ENCODE results near the gene PKM.

Gene PKM

DNA sequence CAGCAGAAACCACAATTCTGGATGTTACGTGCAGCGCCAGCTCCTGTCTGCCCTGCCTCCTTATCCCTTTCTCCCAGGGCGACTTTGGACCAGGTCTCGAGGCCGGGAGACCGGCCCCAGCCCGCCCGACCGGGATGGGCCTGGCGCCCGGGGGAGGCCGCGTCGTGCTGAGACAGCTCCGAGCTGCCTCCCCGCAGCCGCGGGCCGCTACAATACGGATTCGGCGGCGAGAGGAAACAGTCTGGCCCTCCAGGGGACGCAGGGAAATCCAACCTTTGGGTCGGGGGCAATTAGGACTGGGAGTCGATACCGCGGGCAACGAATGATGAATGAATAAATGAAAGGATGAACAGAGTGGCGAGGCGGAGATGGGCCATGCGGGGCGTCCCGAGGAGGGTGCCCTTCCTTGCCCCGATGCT lies 33.9 kb downstream of the PKM start:
- no peak for DNase-seq (ENCODE audit: extremely low spot score)
- POLR2A ChIA-PET: no interaction called here
- no peak for TF ChIP-seq CTCF (IDR thresholded peaks at IDR 0.05; ENCODE audit: control extremely low read depth, extremely low read depth, low read depth, missing control alignments)
- CTCF ChIA-PET: interaction anchor here (2.8 to 5.2 kb wide), 2 partner anchors 14 to 19 kb away, joined by 16 to 25 read pairs; no protein-coding TSS in a partner anchor

DNA sequence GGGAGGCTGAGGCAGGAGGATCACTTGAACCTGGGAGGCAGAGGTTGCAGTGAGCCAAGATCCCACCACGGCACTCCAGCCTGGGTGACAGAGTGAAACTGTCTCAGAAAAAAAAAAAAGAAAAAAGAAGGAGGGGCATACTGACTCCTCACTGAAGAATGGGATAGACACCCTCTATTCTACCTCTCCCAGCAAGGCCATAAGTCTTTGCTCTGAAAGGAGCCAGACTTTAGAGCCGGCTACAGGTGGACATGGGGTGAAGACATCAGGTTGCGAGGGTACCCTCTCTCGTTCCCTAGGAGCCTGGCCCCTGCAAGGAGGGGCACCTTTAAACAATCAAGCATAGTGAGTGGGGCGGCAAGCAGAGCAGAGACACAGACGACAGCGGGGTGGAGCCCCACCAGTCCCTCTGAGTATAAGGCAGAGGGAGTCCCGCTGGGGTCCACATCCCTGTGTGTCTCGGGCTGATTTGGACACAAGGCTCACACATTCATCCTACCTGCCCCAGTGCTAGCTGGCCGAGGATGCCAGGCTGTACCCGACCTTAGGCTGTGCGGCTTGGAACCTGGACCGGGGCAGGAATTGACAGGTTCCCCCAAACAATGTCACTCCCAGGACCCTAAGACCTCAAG lies 34.5 kb downstream of the PKM start:
- CTCF ChIA-PET: interaction anchor here (5.2 kb wide), 1 partner anchor 14 kb away, joined by 25 read pairs; no protein-coding TSS in a partner anchor
- POLR2A ChIA-PET: no interaction called here

GRCh38 chr15:72195101-72195511 lies 35.9 kb downstream of the PKM start:
- TF ChIP-seq CTCF (IDR thresholded peaks at IDR 0.05; ENCODE audit: control extremely low read depth, extremely low read depth, low read depth, missing control alignments): no peak
- no peak for DNase-seq (ENCODE audit: extremely low spot score)
- ChIA-PET CTCF (interaction anchor here (1.0 to 1.4 kb wide), 2 partner anchors 39 to 41 kb away, joined by 4 read pairs; no protein-coding TSS in a partner anchor), POLR2A (no interaction called here)

More for the DNA sequence above, 34.5 kb downstream of the PKM start:
- DNase-seq (ENCODE audit: extremely low spot score): peak; percentile 29
- TF ChIP-seq CTCF (IDR thresholded peaks at IDR 0.05; ENCODE audit: control extremely low read depth, extremely low read depth, low read depth, missing control alignments): no peak

GRCh38 chr15:72193836-72194396 lies 37.1 kb downstream of the PKM start:
- ChIA-PET CTCF (interaction anchor here (0.9 to 1.4 kb wide), 4 partner anchors 33 to 44 kb away, joined by 3 to 4 read pairs (median 4); no protein-coding TSS in a partner anchor), POLR2A (no interaction called here)
- no peak for TF ChIP-seq CTCF (IDR thresholded peaks at IDR 0.05; ENCODE audit: control extremely low read depth, extremely low read depth, low read depth, missing control alignments)
- no peak for DNase-seq (ENCODE audit: extremely low spot score)

GRCh38 chr15:72192416-72192815 lies 38.6 kb downstream of the PKM start:
- no peak for TF ChIP-seq CTCF (IDR thresholded peaks at IDR 0.05; ENCODE audit: control extremely low read depth, extremely low read depth, low read depth, missing control alignments)
- CTCF ChIA-PET: interaction anchor here (1.1 kb wide), 1 partner anchor 25 kb away, joined by 3 read pairs; no protein-coding TSS in a partner anchor
- POLR2A ChIA-PET: no interaction called here
- DNase-seq (ENCODE audit: extremely low spot score): no peak

- ChIA-PET POLR2A (no interaction called here), CTCF (interaction anchor here (0.9 to 2.8 kb wide), 3 partner anchors 10 to 437 kb away, joined by 3 to 11 read pairs (median 4); no protein-coding TSS in a partner anchor)
- TF ChIP-seq CTCF (IDR thresholded peaks at IDR 0.05; ENCODE audit: control extremely low read depth, extremely low read depth, low read depth, missing control alignments): no peak
- DNase-seq (ENCODE audit: extremely low spot score): no peak
These were observed 41.6 kb downstream of the PKM start for GRCh38 chr15:72189250-72189902.

All from GM10248 (cell line).